Dermis microvascular lymphatic vessel endothelial cell (primary cell): ENCODE data around the gene HOXB9. TPM values are rescaled to one million over a fixed set of nuclear protein-coding genes. Genes with fewer than 3 reads are reported as not detected.
A peak's percentile ranks its signal among the peaks of the same experiment; 100 is the strongest.

Experiments used
- DNase-seq, 2 donors: peaks; one replicate each; pipeline versions ENCODE4 v3.0.0 to v3.0.0-alpha.2; 2010; ENCODE audit warnings: low read depth in 2 of 2
- total RNA-seq: library from RNA; depleted of rRNA; stranded (reverse); fragments of >200 nt; gene quantifications from 2 replicates; pipeline ENCODE4 v1.2.1, GENCODE V29; 2014

The HOXB9 gene
- 0.13 and 0.51 TPM in 2 replicates for total RNA-seq

DNA sequence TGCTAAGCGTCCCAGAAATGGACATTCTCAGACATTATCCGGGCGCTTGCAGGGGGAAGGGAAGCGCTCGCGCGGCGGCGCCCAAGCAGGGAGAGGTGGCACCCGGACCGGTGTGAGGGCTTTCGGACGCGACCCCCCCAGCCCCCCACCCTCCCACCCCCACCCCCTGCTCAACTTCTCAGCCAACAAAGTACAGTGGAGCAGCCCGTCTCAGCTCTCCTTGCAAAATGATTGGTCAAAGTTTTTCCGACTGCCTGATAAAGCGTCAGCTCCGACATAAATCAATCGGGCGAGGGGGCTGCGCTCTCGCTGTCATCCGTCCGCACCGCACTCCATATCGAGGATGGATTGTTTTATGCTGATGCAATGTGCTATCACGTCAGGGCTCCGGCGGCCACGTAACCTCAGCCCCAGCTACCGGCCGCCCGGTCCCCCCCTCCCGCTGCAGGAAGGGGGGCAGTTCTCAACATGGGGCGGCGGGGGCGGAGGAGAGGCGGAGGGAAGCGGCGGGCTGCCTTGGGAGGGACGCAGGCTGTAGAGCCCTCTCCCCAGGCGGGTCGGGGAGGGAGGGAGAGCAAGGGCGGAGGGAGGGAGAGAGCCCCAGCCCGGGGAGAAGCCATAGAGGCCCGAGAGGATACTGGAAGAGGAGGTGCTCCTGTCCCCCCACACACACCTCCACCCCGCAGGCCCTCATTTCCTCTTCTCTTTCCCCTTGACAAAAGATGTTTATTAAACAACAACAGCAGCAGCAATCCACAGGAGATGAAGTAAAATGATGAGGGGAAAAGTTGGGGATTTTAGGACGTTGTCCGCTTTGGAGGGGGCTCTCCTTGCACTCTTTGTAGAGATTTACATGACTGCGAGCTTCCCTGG, at the start of gene HOXB9:
TSS of gene HOXB9 (minus strand) at position 114 of the 873 bp plus-strand sequence. CDS start at position 25, 89 bp downstream.
- DNase-seq = peak in 1 of 2 donors; percentile 47

DNA sequence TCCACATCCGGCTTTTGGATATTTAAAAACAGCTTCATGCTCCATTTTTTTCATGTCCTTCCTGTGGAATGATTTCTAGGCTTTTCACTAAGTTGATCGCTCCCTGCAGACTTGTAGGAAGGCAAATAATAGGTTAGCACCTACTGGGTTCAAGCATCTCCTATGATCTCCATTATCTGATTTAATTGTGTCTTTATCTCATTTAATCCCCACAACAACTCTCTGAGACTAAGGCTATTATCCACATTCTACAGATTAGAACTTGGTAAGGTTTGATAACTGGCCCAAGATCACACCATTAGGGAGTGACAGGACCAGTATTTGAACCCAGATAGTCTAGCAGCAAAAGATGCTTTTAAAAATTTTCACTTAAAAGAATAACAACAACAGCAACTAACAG, 46.2 kb upstream of the HOXB9 start:
- DNase-seq = no peak

DNA sequence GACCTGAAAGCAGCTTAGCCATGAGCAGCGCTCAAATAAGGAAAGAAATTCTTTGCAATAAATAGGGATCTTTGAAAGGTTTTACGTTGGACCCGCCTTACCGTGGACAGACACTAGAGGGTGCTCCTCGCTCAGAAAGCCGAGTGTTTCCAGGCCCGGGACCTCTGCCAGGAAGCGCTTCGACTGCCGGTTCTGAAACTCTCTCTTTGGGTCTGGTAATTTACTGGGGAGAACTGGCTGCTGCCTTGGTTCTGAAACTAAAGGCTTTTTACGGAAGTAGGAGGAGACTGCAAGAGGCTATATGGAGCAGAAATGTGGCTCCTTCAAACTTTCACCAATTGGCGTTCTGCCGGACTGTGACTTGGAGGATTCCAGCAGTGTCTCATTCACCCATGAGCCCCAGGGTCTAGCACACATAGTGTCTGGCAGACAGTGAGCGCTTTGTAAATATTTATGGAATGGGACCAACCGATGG, 45.6 kb upstream of the HOXB9 start:
- DNase-seq = peak; percentile 55 to 72

DNA sequence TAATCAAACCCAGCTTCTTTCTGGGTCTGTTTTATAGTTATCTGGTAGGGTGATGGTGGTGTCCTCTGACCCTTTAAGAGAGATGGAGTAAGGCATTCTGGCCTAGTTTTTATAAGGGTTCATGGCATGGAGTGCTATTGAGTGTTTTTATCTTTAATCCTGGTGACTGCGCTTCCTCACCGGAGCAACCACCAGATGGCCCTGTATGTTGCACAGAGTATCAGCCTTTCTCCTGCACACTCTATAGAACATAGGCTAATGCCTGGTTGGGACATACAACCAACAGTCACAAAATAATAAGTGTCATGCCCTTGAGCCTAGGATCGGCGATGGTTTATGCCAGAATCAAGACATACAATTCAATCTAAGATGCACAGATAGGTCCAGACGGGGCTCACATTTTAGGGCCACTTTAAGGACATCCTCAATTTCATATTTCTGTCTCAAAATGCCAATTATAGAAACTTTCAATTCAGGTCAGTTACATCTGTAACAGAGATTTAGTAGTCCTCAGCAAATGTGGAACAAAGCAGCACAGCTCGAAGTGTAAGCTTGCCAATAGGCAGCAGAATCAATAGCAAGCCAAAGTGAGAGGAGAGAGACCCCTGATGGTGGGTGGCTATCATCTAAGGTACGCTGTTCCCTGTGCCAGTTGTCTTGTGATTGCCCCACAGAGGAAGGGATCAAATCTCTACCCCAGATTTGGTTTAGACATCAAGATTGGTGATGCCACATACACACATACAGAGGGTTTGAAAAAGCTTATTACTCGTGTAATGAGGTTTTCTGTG, 37.2 kb upstream of the HOXB9 start:
- no peak for DNase-seq

DNA sequence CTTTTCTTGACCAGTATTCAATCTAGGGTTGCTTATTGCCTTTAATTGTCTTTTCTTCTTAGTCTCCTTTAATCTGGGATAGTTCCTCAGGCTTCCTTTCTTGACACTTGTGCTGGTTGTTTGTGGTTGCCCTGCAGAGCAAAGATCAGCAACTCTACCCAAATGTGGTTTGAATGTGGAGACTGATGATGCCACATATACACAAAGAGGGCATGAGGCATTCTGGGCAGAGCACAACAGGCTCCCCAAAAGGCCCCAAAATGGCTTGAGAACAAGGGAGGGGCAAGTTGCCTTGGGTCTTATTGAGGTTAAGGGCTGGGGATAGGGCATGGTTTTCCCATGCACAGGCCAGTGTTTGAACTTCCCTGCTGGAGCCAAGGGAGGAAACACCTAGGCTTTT, 29.8 kb upstream of the HOXB9 start:
- no peak for DNase-seq

DNA sequence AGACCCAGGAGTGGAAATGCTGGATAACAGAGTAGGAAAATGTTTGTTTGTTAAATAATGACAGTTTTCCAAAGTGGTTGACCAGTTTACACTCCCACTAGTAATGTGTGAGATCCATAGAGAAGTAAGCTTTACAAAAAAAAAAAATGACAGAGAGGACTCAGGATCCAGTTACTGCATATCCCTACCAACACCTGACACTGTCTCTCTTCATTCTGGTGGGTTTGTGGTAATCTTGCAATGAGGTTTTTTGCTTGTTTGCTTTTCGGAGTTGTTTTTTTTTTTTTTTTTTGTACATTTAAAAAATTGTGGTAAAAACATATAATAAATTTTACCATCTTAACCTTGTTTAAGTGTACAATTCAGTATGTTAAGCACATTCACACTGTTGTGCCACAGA, 23.6 kb upstream of the HOXB9 start:
- no peak for DNase-seq

DNA sequence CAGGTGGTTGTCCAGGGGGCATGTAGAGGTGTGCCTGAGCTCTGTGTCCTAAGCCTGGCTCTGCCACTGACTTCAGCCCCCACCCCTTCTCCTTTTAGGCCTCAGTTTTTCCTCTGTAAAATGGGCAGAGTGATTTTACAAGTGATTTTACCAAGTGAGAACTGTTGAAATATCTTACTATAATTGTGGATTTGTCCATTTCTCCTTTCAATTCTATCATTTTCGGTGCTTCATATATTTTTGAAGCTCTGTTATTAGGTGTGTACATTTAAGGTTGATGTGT, 21.7 kb upstream of the HOXB9 start:
- DNase-seq = no peak

DNA sequence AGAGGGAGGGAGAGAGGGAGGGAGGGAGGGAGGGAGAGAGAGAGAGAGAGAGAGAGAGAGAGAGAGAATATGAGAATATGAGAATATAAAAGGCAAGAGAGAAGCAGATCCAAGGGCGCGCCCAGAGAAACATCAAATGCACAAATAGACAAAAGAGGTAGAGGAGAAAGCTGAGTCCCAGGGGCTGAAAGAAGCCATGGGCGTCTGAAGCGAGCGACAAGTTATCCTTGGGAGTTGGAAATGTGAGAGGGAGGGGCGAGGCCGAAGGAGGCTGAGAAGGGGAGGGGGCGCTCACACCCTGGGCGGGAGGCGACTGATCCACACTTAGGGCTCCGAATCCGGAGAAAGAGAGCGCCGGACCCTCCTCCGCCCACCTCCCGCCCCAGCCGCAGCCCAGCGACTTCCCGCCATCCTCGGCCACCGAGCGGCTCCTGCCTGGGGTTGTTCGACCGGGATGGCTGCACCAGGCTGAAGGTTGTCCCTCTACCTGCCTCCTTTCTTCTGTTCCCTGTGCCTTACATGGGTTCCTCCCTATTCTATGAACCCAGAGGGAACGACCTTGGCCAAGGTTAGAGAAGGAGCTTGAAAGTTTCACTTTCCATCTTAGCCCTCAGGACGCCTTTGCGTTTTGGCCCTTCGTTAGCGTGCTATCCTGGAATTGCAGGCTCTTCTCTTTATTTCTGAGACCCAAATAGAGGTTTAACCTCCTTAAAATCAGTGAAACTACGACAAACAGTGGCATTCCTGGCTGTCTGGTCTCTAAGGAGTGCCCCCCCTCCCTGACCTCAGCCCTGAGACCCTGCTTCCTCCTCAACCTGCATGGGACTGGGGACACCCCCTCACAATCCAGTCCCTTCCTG, 21.2 kb upstream of the HOXB9 start:
- DNase-seq = no peak

DNA sequence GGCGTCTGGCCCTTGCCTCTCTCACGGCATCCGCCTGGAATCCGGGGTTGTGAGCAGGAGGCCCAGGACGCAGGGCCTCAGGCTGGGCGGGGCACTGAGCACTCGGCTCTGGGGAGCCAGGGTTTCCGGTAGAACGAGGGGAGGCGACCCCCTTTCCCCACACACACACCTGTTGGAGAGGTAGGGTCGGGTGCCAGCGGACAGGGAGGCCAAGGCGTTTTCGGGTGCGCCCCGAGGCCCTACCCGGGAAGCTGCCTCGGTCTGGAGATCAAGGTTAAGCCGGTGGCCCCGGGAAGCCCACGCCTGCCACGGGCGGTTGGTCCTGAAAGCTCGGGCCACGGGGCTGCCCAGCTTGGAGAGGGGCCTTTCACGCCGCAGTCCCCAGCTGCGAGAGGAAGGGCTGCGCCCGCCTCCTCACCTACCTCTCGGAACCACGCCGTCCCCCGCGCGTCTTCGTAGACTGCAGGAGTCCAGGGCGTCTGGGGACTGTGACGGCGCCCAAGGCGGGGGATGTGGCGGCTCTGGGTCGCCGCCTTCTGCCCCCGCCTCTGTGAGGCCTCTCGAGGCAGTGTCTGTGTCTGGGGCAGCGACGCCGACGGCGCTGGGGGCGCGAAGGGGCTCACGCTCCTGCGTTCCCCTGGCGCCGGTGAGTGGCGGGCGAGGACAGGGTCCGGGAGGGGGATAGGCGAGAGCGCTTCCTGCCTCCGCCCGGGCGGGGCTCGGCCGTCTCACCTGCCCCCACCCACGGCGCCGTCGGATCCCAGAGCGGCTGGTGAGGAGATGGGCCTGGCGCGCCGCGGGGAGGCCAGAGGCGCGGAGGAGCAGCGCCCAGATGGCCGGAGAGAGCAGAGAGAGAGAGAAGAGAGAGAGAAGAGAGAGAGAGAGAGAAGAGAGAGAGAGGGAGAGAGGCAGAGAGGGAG, 20.3 kb upstream of the HOXB9 start:
- DNase-seq = no peak

DNA sequence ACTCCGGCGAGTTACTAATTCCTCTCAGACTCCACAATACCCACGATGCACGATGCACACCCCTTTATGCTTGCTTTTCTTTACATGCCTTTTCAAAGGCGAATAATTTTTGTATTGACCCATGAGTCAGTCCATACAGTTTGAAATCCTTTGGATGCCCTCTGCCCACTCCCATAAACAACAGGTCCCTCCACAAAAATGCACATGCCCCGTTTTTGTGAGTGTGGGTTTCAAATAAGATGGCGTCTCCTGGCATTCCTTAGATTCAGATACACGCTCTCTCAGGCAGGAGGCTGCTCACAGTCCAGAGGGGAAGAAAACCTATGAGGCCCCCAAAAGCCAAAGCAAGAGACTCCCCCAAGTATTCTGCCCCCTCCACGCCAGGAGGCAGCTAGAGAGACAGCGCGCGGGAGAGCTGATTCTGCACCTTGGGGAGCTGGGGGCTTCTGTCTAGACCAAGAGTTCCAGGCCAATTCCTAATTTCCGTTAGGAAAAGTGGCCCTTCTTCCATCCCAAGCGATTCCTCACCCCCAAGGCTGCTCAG, 19.6 kb upstream of the HOXB9 start:
- DNase-seq = no peak

DNA sequence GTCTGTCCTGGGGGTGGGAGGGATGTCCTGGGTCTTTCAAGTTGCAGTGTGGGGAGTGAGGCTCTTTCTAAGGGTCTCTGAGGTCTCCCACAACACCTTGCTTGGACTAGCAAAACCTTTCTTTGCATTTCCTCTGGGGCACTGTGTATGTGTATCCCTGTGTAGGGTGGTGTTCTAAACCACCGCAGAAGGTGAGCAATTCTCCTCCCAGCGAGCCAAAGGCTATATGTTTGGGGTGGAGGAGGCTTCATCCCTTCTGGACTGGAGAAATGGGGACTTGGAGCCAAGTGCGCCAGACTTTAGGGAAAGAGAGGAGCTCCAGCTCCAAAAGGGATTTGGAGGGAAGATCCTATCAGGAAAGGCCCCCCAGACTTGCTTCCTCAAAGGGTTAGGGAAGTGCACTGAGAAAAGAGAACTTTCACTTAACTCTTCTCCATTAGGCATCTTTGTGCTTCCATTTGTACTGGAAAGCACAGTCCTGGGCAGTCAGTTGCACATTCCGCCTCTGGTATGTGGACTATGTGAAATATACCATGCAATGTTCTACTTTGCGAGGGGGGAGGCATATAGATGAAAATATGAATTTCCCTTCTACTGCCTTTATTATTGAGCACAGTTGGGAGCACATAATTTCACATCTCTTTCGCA, 18.9 kb upstream of the HOXB9 start:
- no peak for DNase-seq

DNA sequence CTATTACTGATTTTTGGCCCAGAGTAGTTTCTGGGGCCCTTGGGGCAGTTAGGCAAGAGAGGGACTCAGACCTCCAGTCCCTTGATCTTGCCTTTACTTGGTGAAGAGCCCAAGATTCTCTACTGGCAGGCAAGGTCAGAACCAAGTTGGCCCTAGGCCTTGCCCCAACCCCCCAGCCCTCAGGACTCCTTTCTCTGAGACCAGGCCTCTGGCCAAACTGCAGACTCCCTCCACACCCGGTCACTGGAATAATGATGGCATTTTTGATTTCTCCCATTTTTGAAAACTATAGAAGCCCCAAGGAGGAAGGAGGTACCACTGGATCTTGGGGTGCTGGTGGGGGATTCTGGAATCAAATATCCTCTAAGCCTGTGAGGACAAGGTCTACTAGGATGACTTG, 18.0 kb upstream of the HOXB9 start:
- no peak for DNase-seq

DNA sequence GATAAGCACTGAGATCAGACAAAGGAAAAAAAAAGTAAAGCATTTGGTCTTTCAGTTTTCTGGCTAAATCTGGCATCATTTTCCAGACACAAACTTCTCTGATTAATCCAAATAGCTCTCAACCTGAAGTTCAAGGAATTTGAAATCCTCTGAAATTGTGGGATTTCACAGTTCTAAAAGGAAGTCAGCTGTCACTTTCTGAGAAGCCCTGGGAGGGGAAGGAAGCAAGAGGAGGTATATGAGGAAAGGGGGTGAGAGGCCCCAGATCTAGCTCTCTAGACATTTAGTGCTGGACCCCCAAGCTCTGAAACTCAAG, 17.5 kb upstream of the HOXB9 start:
- no peak for DNase-seq

DNA sequence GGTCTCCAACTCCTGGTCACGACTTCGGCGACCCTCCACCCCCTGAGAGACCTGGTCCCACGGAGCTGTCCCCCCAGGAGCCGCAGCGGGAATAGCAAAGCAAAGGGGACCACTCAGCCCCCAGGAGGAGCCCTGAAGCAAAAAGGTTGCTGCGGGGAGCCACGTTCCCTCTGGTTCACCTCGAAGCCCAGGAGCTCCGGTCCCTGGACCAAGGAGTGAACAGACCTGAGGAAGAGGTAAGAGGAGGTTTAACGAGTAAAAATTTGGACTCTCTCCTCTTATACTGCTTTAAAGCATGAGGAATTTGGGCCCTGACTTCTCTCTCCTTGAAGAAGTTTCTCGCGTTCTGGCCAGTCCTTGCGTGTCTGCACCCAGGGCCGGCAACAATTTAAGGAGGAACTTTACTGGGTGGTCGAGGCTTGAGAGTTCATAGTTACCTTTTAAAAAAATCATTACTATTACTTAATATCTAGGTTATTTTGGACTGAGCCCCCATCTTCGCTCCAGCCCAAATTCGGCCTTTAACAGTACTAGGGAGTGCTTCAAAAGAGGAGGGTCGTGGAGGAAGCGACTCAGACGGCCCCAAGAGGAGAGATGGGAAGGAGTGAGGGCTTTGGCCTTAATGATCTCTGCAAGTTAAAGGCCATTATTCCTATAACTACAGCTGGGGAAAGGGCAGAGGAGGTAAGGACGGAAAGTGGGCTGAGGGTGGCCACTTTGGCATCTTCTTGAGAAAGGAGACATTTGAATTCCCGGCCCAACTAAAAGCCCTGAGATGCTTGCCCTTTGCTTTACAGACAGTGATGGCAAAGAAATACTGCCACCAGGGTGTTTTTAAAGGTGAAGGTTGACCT, 16.9 kb upstream of the HOXB9 start:
- no peak for DNase-seq

DNA sequence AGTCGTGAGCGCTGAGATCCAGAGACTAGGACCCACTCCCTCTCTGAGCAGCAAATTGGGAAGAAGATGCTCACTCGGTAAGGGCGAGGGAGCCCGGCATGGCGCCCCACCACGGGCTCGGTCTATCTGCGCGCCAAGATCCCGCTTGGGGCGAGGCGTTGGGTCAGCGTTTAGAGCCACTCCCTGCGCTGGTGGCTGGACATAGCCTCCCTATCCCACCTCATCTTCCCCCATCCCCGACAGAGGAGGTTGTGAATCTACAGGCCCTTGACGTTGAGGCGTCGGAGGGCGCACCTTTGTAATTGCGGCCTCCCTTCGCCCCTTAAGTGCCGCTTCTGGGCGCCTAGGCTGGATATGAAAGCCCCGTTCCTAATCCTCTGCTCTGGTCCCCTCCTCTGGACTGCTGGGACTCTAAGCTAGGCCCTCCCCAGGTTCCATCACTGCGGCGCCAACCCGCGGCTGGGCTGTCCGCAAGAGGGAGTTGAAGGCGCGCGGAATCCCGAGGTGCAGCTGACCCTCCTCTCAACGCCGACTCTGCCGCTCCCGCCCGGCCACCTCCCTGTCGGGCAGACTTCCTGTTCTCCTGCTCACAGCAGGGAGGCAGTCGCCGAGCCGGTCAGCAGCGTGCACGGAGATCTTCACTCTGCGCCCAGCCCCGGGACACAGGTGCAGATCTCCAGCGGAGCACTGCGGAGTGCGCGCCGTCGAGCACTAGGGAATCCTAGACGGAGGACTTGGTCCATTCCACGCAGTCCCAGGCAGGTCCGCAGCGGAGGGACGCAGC, 16.1 kb upstream of the HOXB9 start:
- DNase-seq = no peak

DNA sequence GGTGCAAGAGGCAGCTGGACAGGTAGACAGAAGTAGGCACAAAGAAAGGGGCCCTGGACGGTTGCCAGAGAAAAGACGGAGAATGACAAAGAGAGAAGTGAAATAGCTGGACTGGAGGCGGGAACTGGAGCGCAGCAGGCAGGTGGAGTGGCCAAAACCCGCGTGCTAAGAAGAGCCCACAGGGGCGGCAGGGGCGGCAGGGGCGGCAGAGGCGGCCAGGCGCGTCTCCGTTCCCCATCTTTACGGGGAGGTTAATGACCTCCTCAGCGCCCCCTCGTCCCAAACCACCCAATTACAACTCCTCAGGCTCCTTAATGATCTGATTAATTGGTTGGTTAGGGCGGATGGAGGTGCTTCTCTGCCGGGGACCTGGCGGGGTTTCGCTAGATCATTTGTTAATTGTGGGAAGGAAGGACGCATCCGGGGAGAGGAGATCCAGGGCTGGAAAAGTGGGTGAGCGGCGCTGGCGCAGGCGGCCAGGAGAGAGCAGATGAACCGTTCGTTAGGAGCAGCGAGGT, 15.4 kb upstream of the HOXB9 start:
- DNase-seq = no peak

DNA sequence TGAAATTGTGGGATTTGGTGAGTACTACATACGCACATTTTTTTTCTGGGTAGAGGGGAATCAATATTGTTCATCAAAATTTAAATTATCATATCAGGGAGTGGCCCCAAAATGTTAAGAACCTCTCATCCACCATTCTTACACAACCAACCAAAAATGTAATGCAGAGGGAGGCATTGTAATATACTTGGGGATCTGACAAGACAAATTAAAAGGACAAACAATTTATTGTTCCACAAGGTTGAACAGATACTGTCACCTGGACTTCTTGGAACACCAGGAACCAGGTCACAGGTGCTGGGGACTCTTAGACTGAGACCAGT, 14.7 kb upstream of the HOXB9 start:
- no peak for DNase-seq
